Left renal pelvis (tissue), 4 donors: Measurements from ENCODE around the gene SETDB1. TPM values are rescaled to one million over a fixed set of nuclear protein-coding genes. Genes with fewer than 3 reads are reported as not detected.
"Not testable (repeated sequence)": the region's sequence is repeated elsewhere in the genome, so short reads cannot be mapped to it uniquely, and the experiment has no call there.

Experiments
- DNase-seq, 4 donors: peaks; one replicate each; pipeline ENCODE4 v3.0.0-alpha.2; 2013; ENCODE audit warnings: low read depth in 4 of 4, low spot score in 3 of 4
- polyA plus RNA-seq, 4 donors: library from polyadenylated mRNA; unstranded; fragments of 120-200 nt; gene quantifications; one replicate each; pipeline ENCODE4 v1.2.1, GENCODE V29; 2013; ENCODE audit not compliant: insufficient read length in 4 of 4

SETDB1 gene
- 10 to 100 TPM; 62.7 to 88.8 (median 81.9) TPM for polyA plus RNA-seq

DNA sequence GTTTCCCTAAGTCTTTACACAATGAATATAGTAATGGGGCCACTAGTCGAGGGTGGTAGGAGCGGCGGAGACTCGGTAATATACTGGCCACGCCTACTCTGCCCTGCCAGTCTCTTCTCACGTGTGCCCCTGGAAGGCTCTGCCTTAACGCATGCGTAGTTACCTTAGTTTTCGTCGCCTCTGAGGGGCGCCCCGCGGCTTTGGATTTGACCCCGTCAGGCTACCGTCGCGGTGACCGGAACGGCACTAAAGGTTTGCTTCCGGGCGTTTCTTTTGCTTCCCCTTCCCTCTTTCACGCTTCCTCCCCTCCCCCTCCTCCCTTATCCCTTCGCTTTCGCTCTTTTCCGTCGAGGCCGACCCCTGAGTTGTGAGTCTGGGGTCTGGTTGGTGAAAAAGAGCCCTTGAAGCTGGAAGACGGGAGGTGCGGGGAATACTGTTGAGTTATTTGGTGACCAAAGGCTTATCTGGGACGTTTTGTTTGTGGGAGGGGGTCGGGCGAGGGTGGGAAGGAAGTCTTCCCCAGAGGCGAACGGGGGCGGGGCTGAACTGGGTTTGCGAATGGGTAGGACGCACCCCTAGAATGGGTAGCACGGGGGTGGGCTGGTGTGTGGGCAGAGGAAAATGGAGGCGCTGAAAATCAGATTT is at the start of gene SETDB1:
Gene SETDB1 (plus strand): TSS at position 267 of the 645 bp plus-strand sequence. CDS start 1,352 bp downstream, outside the sequence.
- DNase-seq: peak; percentile 91 to 96 (median 94)

GRCh38 chr1:150878931-150879330 is 47.2 kb upstream of the SETDB1 start:
- DNase-seq: not testable (repeated sequence)

DNA sequence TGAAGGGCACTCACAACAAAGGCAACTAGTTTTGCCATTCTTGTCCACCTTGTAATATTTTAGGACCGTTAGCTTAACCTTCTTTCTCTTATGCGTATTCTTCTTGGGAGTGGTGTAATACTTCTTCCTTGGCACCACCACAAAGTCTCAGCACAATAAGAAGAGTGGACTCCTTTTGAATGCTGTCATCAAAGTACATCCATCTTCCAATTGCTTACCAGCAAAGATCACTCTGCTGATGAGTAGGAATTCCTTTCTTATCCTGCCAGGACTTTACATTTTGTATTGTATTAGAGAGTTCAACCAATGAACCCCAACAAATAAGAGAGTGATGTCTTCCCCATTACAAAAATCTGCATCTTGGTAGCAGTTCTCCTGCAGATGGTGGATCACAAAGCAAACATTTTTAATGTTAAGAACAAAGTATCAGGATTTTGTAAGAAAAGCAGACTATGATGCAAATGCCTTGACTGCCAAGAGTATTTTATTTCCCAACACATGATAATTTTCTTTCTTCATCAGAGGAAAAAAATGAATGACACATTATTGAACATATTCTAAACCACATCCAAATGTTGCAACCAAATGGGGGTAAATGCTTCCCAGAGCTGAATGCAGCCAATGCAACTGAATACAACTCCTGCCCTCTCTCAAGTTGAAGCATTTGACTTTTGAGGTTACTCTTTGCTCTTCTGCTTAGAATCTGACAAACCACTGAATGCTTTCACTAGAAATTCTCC is 44.7 kb upstream of the SETDB1 start:
- no peak for DNase-seq

GRCh38 chr1:150883121-150883520 is 43.0 kb upstream of the SETDB1 start:
- DNase-seq: not testable (repeated sequence)

GRCh38 chr1:150887018-150887417 is 39.1 kb upstream of the SETDB1 start, which contains the start of gene CTXND2:
CTXND2 (plus strand) TSS chr1:150887136; CDS start chr1:150912315, 25,179 bp downstream.
- DNase-seq: no peak

- DNase-seq: no peak
These were observed 37.4 kb upstream of the SETDB1 start for GRCh38 chr1:150888727-150889126.

- no peak for DNase-seq
These were observed 36.1 kb upstream of the SETDB1 start for GRCh38 chr1:150890033-150890416.

DNA sequence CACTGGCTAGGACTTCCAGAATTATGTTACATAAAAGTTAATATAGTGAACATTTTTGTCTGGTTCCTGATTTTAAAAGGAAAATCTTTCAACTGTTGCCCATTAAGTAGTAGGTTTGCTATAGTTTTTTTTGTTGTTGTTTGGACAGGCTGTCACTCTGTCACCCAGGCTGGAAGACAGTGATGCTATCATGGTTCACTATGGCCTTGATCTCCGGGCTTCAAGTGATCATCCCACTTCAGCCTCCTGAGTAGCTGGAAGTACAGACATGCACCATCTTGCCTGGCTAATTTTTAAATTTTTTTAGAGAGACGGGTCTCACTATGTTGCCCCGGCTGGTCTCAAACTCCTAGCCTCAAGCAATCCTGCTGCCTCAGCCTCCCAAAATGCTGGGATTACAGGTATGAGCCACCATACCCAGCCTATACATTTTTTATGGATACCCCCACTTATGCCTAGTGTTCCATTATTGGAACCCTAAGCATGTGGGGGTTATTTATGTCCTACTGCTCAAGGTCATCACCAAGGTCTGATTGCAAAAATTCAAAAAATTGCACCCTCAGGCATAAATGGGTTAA is 32.7 kb upstream of the SETDB1 start:
- no peak for DNase-seq

GRCh38 chr1:150895618-150896017 is 30.5 kb upstream of the SETDB1 start:
- no peak for DNase-seq

GRCh38 chr1:150899795-150900194 is 26.4 kb upstream of the SETDB1 start:
- DNase-seq: not testable (repeated sequence)

GRCh38 chr1:150902346-150902745 is 23.8 kb upstream of the SETDB1 start:
- DNase-seq: no peak

DNA sequence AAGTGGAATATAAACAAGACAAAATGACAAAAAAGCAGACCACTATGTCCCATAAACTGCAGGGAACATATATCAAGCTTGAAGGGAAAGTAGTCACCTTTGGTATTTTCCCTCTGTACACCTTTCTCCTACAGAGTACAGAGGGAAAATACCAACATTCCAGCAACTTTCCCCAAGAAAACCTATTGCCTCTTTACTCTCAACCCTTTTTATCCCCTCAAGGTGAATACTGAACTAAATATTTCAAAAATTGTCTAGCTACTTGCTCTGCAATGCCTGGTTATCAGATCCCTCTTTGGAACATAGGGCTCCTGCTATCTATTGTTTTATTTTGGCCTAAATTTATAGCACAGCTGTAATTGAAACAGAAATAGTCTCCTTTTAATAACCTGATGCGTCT is 23.4 kb upstream of the SETDB1 start:
- DNase-seq: no peak

DNA sequence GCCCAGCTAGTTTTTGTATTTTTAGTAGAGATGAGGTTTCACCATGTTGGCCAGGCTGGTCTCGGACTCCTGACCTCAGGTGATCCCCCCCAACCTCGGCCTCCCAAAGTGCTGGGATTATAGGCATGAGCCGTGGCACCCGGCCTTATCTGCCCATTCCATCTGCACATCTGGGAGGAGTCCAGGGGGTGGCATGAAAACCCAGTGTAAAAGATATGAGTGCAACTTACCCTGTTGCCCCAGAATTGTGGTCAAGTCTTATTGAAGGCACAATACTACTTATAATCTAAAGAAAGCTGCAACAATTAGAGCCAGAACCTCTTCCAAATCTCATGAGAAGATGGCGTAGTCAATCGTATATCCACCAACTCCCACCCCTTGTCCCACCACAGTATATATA is 20.9 kb upstream of the SETDB1 start:
- no peak for DNase-seq

- no peak for DNase-seq
These were observed 19.8 kb upstream of the SETDB1 start for GRCh38 chr1:150906329-150906728.

- DNase-seq: no peak
These were observed 19.4 kb upstream of the SETDB1 start for GRCh38 chr1:150906813-150907212.

GRCh38 chr1:150909585-150910180 is 16.5 kb upstream of the SETDB1 start:
- no peak for DNase-seq

DNA sequence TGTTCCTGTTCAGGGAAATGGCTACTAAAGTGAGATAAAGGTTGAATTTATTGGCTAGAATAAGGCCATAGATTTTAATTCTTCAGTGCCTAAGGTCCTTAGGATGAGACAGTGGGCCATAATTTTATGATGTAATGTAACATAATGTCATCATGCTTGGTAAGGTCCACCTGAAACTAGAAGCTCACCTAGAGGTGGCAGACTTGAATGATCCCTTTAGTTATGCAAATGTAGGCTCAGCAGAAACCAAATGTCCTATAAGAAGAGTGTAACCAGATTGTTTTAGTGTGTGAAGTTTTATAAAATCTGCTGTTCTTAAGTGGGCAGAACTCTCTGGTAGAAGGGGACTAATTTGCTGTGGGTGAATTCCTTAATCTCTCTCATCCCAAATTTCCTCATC is 13.5 kb upstream of the SETDB1 start:
- DNase-seq: no peak

DNA sequence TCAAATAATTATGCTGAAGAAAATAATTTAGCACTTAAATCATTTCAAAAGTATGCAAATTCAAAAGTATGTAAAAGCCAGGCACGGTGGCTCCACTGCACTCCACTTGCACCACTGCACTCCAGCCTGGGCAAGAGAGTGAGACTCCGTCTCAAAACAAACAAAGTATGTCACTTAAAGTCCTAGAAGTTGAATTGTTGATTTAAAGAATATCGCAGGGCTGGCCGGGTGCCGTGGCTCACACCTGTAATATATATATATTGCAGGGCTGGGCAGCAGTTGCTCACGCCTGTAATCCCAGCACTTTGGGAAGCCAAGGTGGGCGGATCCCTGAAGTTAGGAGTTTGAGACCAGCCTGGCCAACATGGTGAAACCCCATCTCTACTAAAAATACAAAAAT is 8.8 kb upstream of the SETDB1 start:
- no peak for DNase-seq

DNA sequence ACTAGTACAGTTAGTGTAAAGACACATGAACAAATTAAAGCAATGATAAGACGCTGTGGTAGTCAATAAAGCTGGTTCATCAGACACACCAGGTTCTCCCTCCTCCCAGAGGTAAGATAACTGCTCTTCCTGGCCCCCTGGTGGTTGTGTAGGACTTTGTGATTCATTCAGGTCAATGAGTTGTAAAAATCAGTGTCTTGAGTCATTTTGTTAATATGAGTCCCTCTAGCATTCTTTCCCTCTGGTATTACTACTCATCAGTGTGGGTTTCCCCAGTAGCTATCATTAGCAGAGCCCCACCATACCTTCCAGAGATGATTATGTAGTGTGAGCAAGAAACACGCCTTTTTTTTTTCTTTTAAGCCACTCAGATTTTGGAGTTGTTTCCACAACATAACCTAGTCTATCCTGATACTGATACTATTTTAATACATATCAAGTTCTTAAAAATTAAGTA is 3.6 kb upstream of the SETDB1 start:
- peak in 2 of 4 donors; percentile 31 to 33 for DNase-seq

- no peak for DNase-seq
These were observed 1.1 kb upstream of the SETDB1 start for GRCh38 chr1:150925080-150925479.

GRCh38 chr1:150927624-150928023 is 1.5 kb downstream of the SETDB1 start:
- DNase-seq: no peak
